Upper lobe of left lung (tissue), 4 donors: ENCODE measurements around the gene DPP3.

ENCODE experiments used
- POLR2A ChIP-seq, 4 donors: fragments of 450-650 bp; IDR thresholded peaks; one replicate each; pipeline ENCODE4 v1.5.1; 2016 to 2017; ENCODE audit warnings: antibody characterized with exemption in 4 of 4, mild to moderate bottlenecking in 2 of 4
- POLR2AphosphoS5 ChIP-seq, 2 donors: sonication (generic); formaldehyde crosslinking; IDR thresholded peaks; one replicate each; pipeline ENCODE4 v1.5.1; 2017; ENCODE audit warnings: antibody characterized with exemption in 2 of 2
- TF ChIP-seq, protein P1 (sequence below), 6 experiments: fragments of 450-650 bp in 4 of 6; fragments of 200-600 bp in 2 of 6; sonication (generic) in 2 of 6; IDR thresholded peaks; one replicate each; pipeline ENCODE4 v1.5.1; 2016 to 2019; ENCODE audit warnings: antibody characterized with exemption in 6 of 6

DNA sequence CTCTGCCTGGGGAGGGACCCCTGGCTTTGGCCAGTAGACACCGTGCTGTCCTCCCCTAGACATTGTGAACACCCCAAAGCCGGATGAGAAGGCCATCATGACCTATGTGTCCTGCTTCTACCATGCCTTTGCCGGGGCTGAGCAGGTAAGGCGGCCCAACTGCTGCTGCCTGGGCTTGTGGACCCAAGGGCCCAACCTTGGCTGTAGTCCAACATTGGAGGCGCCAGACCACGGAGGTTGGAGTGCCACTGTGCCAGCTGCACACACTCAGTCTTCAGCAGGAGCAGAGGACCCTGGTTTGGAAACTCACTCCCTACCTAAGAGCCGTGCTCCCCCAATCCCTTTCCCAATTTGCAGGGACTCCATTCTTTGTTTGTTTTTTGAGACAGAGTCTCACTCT lies 75.9 kb downstream of the DPP3 start:
- no peak for TF ChIP-seq POLR2AphosphoS5 (IDR thresholded peaks at IDR 0.05)
- TF ChIP-seq, protein P1, sequence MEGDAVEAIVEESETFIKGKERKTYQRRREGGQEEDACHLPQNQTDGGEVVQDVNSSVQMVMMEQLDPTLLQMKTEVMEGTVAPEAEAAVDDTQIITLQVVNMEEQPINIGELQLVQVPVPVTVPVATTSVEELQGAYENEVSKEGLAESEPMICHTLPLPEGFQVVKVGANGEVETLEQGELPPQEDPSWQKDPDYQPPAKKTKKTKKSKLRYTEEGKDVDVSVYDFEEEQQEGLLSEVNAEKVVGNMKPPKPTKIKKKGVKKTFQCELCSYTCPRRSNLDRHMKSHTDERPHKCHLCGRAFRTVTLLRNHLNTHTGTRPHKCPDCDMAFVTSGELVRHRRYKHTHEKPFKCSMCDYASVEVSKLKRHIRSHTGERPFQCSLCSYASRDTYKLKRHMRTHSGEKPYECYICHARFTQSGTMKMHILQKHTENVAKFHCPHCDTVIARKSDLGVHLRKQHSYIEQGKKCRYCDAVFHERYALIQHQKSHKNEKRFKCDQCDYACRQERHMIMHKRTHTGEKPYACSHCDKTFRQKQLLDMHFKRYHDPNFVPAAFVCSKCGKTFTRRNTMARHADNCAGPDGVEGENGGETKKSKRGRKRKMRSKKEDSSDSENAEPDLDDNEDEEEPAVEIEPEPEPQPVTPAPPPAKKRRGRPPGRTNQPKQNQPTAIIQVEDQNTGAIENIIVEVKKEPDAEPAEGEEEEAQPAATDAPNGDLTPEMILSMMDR (IDR thresholded peaks at IDR 0.05) = no peak
- no peak for TF ChIP-seq POLR2A (IDR thresholded peaks at IDR 0.05)
